Mucosa of rectum (tissue), 2 donors: ENCODE data around the gene COBL.

Experiments
- H3K27ac ChIP-seq, 2 donors: one replicate each; pipeline ENCODE4 v1.7.0; 2013; ENCODE audit warnings: inconsistent platforms in 2 of 2, low read depth in 2 of 2, low read length in 2 of 2
- H3K27me3 ChIP-seq, 2 donors: one replicate each; pipeline ENCODE4 v1.7.0; 2013; ENCODE audit warnings: low read length in 2 of 2; ENCODE audit not compliant: control insufficient read depth in 2 of 2, insufficient read depth in 2 of 2
- H3K36me3 ChIP-seq, 2 donors: one replicate each; pipeline ENCODE4 v1.7.0; 2013; ENCODE audit warnings: low read length in 2 of 2; ENCODE audit not compliant: control insufficient read depth in 2 of 2, insufficient read depth in 2 of 2
- H3K4me1 ChIP-seq, 2 donors: one replicate each; pipeline ENCODE4 v1.7.0; 2013; ENCODE audit warnings: low read length in 2 of 2, mild to moderate bottlenecking in 1 of 2; ENCODE audit not compliant: control insufficient read depth in 2 of 2, insufficient read depth in 2 of 2
- H3K4me3 ChIP-seq, 2 donors: one replicate each; pipeline ENCODE4 v1.7.0; 2013; ENCODE audit warnings: low read length in 2 of 2
- H3K9ac ChIP-seq, 2 donors: one replicate each; pipeline ENCODE4 v1.7.0; 2013; ENCODE audit warnings: low read length in 2 of 2, low read depth in 1 of 2, mild to moderate bottlenecking in 1 of 2
- H3K9me3 ChIP-seq, 2 donors: one replicate each; pipeline ENCODE4 v1.7.0; 2013; ENCODE audit warnings: low read length in 2 of 2; ENCODE audit not compliant: control insufficient read depth in 2 of 2
- donor health status: healthy.
- donor health status: Normal muscosa, but diverticular disease.

The COBL gene

DNA sequence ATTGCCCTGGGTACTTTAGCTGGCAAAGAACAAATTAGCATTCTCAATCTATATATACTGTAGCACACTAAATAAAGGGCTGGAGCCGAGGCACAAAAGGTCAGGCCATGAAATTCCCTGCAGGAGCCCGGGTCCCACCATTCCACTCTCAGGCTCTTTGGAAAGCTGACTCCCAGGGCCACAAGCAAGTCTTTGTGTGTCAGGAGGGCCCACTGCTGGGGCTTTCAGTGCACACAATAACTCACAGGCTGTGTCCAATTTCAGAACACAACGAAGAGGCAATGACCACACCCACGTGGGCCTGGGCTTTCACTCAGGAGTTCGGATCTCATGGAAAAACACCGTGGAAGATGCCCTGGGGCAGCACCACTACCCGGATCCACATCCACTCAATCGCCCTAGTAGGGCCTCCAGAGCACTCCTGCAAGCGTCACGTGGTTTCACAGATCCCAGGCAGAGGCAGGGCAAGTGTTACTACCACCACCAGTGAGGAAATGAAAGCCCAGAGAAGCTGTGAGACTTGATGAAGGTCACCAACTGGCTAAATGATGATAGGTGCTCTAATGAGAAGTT is 60.3 kb downstream of the COBL start:
- Histone ChIP-seq H3K4me1 (peaks cover 12 to 29% of the 10 kb centered on the region in 2 donors), H3K4me3 (no peak overlapping the region), H3K9me3 (no peaks in the 10 kb centered on the region), H3K27me3 (no peaks in the 10 kb centered on the region), H3K27ac (peak overlapping the region; percentile 20 to 49), H3K36me3 (no peaks in the 10 kb centered on the region), H3K9ac (no peak overlapping the region)

DNA sequence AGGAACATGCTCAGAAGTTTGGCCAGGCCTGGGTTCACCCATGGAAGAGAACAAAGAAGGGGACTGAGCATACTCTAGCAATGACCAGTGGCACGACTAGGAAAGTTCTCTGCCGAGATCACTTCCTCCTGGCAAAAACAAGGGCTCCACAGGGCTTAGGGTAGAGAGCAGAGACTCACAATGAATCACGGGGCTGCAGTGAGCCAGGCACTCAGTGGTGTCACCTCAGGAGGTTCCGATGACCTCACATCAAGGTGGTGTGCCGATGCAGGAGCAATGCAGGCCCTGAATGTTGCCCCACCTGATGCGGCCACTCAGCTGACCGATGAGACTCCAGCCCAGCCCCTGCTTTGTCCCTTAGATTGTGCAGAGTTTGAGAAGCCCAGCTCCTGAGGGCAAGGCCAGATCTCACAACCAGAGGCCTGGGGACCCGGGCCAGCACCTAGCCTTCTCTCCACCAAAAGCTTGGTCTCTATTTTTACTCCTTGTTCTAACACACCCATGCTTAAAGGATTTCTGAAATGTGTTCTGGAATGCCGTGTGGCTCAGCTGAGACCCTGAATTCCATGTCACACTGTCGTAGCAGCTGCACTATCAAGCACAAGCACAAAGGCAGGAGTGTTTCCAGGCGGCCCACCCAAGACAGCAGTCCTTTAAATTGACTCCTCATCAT is 60.9 kb downstream of the COBL start:
- no peaks in the 10 kb centered on the region for H3K27me3 ChIP-seq
- H3K9ac ChIP-seq = no peak overlapping the region
- no peaks in the 10 kb centered on the region for H3K9me3 ChIP-seq
- H3K27ac ChIP-seq = peak overlapping the region; percentile 20 to 49
- no peak overlapping the region for H3K4me3 ChIP-seq
- H3K36me3 ChIP-seq = no peaks in the 10 kb centered on the region
- peaks cover 8 to 25% of the 10 kb centered on the region in 2 donors for H3K4me1 ChIP-seq

DNA sequence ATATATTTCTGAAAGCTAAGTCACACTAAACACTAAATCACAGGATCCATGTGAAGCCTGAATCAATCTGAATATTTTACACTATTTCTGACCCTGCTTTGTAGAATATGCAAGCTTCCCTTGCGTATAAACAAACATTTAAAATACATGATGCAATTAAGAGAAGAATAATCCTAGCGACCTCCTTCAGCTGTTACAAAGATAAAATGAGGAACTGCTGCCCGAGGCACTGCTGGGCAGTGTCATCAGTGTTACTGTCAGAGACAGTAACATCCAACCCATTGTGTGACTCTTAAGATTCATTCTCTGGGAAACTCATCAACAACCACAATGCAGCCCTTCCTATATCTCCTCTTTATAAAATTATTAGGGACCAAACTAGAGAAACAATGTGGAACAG is 61.6 kb downstream of the COBL start:
- Histone ChIP-seq H3K9ac (no peak overlapping the region), H3K36me3 (no peaks in the 10 kb centered on the region), H3K27me3 (no peaks in the 10 kb centered on the region), H3K27ac (no peak overlapping the region), H3K4me3 (no peak overlapping the region), H3K4me1 (peaks cover 10 to 28% of the 10 kb centered on the region in 2 donors), H3K9me3 (no peaks in the 10 kb centered on the region)

DNA sequence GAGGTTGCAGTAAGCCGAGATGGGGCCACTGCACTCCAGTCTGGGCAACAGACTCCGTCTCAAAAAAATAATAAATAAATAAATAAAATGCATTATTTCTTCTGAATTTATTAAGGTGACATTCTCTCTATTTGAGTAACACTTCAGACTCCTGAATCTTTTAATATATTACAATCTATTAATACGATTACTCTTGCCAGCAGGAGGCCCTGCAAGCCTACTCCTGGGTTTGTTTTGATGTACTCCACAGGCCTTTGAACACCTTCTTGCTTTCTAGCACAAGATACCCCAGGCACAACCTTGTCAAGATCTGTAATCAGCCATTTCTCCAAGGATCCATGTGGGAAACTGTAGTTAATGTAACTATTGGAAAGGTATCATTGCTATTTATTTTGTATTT is 63.5 kb downstream of the COBL start:
- H3K36me3 ChIP-seq = no peaks in the 10 kb centered on the region
- H3K4me1 ChIP-seq = peaks cover 10 to 36% of the 10 kb centered on the region in 2 donors
- no peak overlapping the region for H3K4me3 ChIP-seq
- no peaks in the 10 kb centered on the region for H3K27me3 ChIP-seq
- H3K9me3 ChIP-seq = no peaks in the 10 kb centered on the region
- no peak overlapping the region for H3K27ac ChIP-seq
- H3K9ac ChIP-seq = no peak overlapping the region

DNA sequence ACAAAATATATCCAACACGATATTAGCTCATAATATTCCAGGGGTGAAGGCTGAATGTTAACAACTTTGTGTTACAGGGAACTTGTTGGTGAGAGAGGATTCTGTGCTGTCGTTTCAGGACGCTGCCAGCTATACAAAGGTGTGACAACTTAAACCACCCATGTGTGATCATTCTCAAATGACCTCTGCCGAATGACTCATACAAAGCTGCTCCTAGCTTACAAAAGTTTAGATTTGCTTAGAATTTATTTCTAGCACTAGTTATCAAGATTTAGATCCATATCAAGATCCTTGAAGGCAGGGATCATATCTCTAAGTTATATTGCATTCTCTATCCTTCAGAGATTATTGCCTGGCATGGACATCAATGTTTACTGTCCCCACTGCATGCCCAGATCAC is 65.3 kb downstream of the COBL start:
- Histone ChIP-seq H3K9me3 (no peaks in the 10 kb centered on the region), H3K27me3 (no peaks in the 10 kb centered on the region), H3K27ac (peak overlapping the region; percentile 71 to 75), H3K9ac (no peak overlapping the region), H3K4me3 (no peak overlapping the region), H3K4me1 (peaks cover 10 to 30% of the 10 kb centered on the region in 2 donors), H3K36me3 (no peaks in the 10 kb centered on the region)

DNA sequence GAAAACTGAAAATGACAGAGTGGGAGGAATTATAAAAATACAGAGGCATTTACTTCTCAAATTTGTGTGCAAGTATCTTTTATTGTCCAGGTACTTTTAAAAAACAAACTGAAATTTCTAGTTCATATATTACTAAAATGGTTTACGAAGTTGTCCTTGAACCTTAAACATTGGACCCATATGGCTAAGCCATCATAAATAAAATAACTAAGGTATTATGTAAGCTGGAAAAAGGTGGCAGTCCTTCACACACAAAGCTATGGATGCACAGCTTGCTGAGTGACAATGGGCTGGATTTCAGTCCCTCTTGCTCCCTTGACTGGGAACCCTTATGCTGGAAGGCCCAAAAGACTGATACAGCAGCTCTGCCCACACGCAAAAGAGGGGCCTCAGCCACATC is 66.1 kb downstream of the COBL start:
- Histone ChIP-seq H3K27ac (peak overlapping the region; percentile 23 to 31), H3K9ac (peak overlapping the region in 1 of 2 donors; percentile 30), H3K4me1 (peaks cover 10 to 26% of the 10 kb centered on the region in 2 donors), H3K36me3 (no peaks in the 10 kb centered on the region), H3K27me3 (no peaks in the 10 kb centered on the region), H3K9me3 (no peaks in the 10 kb centered on the region), H3K4me3 (no peak overlapping the region)

DNA sequence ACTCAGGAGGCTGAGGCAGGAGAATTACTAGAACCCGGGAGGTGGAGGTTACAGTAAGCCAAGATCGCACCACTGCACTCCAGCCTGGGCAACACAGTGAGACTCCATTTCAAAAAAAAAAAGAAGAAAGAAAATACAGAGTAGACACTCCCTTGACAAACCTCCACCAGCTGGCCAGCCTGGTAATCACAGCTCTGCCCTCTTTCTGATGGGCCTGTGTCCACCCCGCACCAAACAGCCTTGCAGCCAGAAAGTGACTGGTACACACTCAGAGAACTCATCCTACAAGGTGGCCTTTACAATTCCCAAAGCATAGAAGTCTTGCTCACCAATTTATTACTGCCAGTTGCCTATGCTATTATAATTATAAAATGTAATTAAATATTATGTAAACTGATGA is 66.6 kb downstream of the COBL start:
- peaks cover 10 to 26% of the 10 kb centered on the region in 2 donors for H3K4me1 ChIP-seq
- peak overlapping the region in 1 of 2 donors; percentile 13 for H3K27ac ChIP-seq
- H3K9ac ChIP-seq = no peak overlapping the region

DNA sequence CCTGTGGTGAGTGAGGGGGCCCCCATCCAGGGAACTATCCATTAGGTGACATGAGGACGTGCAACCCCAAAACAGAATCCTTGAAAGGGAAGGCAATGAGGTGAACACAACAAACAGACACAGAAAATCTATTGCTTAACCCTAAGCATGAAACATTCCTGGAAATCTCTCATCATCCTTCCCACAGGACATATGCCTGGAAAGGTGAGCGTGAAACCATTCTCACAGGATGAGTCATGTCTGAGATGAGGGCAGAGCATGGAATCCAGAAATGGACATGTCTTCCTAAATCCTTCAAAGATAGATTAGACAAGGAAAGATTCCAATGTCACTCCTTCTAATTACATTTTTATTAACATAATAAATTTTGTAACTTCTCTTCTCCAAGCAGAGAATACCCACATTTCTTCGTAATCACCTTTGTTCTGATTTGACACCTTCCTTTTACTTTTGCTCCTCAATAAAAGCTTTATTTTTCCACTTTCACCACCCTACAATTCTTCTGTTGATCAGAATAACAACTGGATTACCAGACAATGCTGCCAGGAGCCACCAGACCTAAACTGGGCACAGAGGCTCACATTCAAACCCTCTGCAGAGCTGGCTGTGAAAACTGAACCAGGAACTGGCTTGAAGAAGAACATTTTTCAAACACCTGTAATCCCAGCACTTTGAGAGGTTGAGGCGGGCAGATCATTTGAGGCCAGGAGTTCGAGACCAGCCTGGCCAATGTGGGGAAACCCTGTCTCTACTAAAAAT is 67.2 kb downstream of the COBL start:
- Histone ChIP-seq H3K36me3 (no peaks in the 10 kb centered on the region), H3K4me3 (no peak overlapping the region), H3K27me3 (no peaks in the 10 kb centered on the region), H3K9ac (no peak overlapping the region), H3K9me3 (no peaks in the 10 kb centered on the region), H3K4me1 (peaks cover 10 to 26% of the 10 kb centered on the region in 2 donors), H3K27ac (peak overlapping the region in 1 of 2 donors; percentile 13)

More for the DNA sequence above, 66.6 kb downstream of the COBL start:
- no peaks in the 10 kb centered on the region for H3K36me3 ChIP-seq
- H3K4me3 ChIP-seq = no peak overlapping the region
- H3K9me3 ChIP-seq = no peaks in the 10 kb centered on the region
- no peaks in the 10 kb centered on the region for H3K27me3 ChIP-seq

DNA sequence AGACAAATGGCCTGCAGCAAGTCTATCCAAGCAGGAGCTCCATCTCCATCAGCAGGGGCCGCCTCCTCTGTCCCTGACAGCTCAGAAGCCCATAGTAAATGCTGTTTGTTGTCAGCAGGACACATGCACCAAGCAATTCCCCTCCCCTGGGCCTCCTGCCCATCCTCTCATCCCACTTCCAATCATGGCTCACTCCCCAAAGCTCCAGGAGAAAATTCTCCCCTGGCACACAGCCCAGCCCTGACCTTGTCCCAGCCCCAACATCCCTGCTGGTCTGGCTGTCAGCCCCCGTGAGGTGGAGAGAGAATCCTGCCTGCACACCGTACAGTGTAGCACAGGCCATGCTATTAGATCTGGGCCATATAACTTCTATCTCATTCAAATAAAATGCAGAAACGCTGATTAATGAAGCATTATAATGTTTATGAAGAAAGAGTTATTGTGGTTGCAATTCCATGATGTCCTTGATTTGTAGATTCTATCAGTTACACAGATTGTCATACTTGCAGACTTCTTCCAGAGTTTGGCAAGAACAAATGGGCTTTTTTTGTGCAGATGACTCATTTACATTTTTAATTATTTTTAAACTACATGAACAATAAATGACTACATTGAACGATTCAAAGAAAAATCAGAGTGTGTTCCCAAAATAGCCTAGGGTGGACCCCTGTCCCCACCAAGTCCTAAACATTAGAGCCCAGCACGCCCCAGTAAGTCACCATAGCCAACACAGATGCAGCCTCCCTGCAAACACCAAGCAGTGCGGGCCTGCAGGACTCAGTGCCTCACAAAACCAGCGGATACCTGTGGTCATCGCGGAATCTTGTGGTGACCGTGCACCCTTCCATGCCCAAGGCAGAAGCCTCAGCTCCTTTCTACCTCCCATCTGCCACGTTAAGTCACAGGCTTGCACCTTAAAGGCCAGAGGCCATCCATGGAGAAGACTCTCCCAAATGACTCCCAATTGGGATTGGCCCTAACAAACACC is 70.1 kb downstream of the COBL start:
- H3K27me3 ChIP-seq = no peaks in the 10 kb centered on the region
- H3K4me3 ChIP-seq = no peak overlapping the region
- peaks cover 5 to 16% of the 10 kb centered on the region in 2 donors for H3K4me1 ChIP-seq
- no peaks in the 10 kb centered on the region for H3K36me3 ChIP-seq
- H3K27ac ChIP-seq = no peak overlapping the region
- H3K9ac ChIP-seq = no peak overlapping the region
- H3K9me3 ChIP-seq = no peaks in the 10 kb centered on the region
